ENCODE results near the gene WDR90. TPM values are rescaled to one million over a fixed set of nuclear protein-coding genes. Genes with fewer than 3 reads are reported as not detected.

WDR90 gene
- polyA plus RNA-seq, 1 donor from 2014 or later = 32.1 TPM

GRCh38 chr16:669666-670065, 20.5 kb downstream of the WDR90 start:
- Histone ChIP-seq H3K27ac (ENCODE audit: low read length) (no peak overlapping the region), H3K4me2 (ENCODE audit: low read length) (no peak overlapping the region), H3K9ac (ENCODE audit: low read length) (no peak overlapping the region), H3F3A (ENCODE audit: insufficient read depth, low read length, poor library complexity, severe bottlenecking) (no peaks in the 10 kb centered on the region), H3K9me2 (ENCODE audit: insufficient read depth, low read length) (no peaks in the 10 kb centered on the region), H3K4me3 (ENCODE audit: low read length) (peak overlapping the region; percentile 98), H3K27me3 (ENCODE audit: insufficient read depth, low read depth, low read length) (no peaks in the 10 kb centered on the region), H2AFZ (ENCODE audit: low read depth, low read length) (no peak overlapping the region), H3K36me3 (ENCODE audit: insufficient read depth, low read length) (no peaks in the 10 kb centered on the region), H4K20me1 (ENCODE audit: insufficient read depth) (no peaks in the 10 kb centered on the region), H3K9me3 (ENCODE audit: low read length) (no peaks in the 10 kb centered on the region), H3K79me2 (replicated peaks; ENCODE audit: insufficient read depth, low read length) (peaks cover 9% of the 10 kb centered on the region)
- TF ChIP-seq EZH2 (IDR thresholded peaks at IDR 0.05; ENCODE audit: borderline replicate concordance, insufficient read depth, low read length, poor library complexity, severe bottlenecking) (no peak), POLR2AphosphoS5 (IDR thresholded peaks at IDR 0.05) (no peak), RAD21 (conservative IDR thresholded peaks at IDR 0.05) (no peak), EP300 (conservative IDR thresholded peaks at IDR 0.05; ENCODE audit: poor library complexity, severe bottlenecking) (no peak), TAF1 (IDR thresholded peaks at IDR 0.05; ENCODE audit: low read depth) (no peak), SMC3 (conservative IDR thresholded peaks at IDR 0.05; ENCODE audit: poor library complexity) (no peak), REST (IDR thresholded peaks at IDR 0.05; ENCODE audit: borderline replicate concordance) (no peak), MXI1 (conservative IDR thresholded peaks at IDR 0.05; ENCODE audit: poor library complexity, severe bottlenecking) (no peak)
- TF ChIP-seq, protein P1, sequence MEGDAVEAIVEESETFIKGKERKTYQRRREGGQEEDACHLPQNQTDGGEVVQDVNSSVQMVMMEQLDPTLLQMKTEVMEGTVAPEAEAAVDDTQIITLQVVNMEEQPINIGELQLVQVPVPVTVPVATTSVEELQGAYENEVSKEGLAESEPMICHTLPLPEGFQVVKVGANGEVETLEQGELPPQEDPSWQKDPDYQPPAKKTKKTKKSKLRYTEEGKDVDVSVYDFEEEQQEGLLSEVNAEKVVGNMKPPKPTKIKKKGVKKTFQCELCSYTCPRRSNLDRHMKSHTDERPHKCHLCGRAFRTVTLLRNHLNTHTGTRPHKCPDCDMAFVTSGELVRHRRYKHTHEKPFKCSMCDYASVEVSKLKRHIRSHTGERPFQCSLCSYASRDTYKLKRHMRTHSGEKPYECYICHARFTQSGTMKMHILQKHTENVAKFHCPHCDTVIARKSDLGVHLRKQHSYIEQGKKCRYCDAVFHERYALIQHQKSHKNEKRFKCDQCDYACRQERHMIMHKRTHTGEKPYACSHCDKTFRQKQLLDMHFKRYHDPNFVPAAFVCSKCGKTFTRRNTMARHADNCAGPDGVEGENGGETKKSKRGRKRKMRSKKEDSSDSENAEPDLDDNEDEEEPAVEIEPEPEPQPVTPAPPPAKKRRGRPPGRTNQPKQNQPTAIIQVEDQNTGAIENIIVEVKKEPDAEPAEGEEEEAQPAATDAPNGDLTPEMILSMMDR (IDR thresholded peaks at IDR 0.05; ENCODE audit: poor library complexity, severe bottlenecking) = no peak

DNA sequence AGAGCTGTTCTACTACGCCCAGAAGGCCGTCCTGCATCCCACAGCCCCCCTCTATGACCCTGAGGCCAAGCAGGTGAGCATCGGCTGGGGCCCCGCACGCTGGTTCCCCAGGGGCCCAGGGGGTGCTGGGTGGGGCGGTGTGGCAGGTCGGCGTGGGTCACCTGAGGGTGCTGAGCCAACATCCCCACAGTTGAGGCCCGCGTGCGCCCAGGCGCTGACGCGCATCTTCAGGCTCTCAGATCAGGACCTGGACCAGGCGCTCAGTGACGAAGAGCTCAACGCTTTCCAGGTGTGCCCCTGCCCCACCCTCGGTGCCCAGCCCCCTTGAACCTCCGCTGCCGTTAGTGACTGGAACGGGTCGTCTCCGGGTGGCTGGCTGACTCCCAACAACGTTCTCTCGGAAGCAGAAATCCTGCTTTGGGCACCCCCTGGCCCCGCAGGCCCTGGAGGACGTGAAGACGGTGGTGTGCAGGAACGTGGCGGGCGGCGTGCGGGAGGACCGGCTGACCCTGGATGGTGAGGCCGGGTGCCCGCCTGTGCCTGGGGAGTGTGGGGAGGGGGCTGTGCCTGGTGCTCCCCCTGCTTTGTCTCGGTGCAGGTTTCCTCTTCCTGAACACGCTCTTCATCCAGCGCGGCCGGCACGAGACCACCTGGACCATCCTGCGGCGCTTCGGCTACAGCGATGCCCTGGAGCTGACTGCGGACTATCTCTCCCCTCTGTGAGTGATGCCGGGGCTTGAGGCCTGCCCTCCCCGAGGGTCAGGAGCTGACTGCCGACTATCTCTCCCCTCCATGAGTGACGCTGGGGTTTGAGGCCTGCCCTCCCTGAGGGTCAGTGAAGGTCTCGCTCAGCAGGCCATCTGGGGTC, 21.6 kb downstream of the WDR90 start:
- Histone ChIP-seq H2AFZ (ENCODE audit: low read depth, low read length) (no peak overlapping the region), H3K9me2 (ENCODE audit: insufficient read depth, low read length) (no peaks in the 10 kb centered on the region), H3K79me2 (replicated peaks; ENCODE audit: insufficient read depth, low read length) (peaks cover 9% of the 10 kb centered on the region), H3F3A (ENCODE audit: insufficient read depth, low read length, poor library complexity, severe bottlenecking) (no peaks in the 10 kb centered on the region), H3K4me3 (ENCODE audit: low read length) (no peak overlapping the region), H3K9ac (ENCODE audit: low read length) (no peak overlapping the region), H3K27ac (ENCODE audit: low read length) (no peak overlapping the region), H3K27me3 (ENCODE audit: insufficient read depth, low read depth, low read length) (peaks cover 3% of the 10 kb centered on the region), H3K4me2 (ENCODE audit: low read length) (no peak overlapping the region), H4K20me1 (ENCODE audit: insufficient read depth) (no peaks in the 10 kb centered on the region), H3K9me3 (ENCODE audit: low read length) (no peaks in the 10 kb centered on the region), H3K36me3 (ENCODE audit: insufficient read depth, low read length) (no peaks in the 10 kb centered on the region)
- TF ChIP-seq SMC3 (conservative IDR thresholded peaks at IDR 0.05; ENCODE audit: poor library complexity) = no peak
- TF ChIP-seq TAF1 (IDR thresholded peaks at IDR 0.05; ENCODE audit: low read depth) = no peak
- TF ChIP-seq POLR2AphosphoS5 (IDR thresholded peaks at IDR 0.05) = no peak
- no peak for TF ChIP-seq REST (IDR thresholded peaks at IDR 0.05; ENCODE audit: borderline replicate concordance)
- no peak for TF ChIP-seq EZH2 (IDR thresholded peaks at IDR 0.05; ENCODE audit: borderline replicate concordance, insufficient read depth, low read length, poor library complexity, severe bottlenecking)
- TF ChIP-seq MXI1 (conservative IDR thresholded peaks at IDR 0.05; ENCODE audit: poor library complexity, severe bottlenecking) = no peak
- TF ChIP-seq EP300 (conservative IDR thresholded peaks at IDR 0.05; ENCODE audit: poor library complexity, severe bottlenecking) = no peak
- no peak for TF ChIP-seq RAD21 (conservative IDR thresholded peaks at IDR 0.05)
- TF ChIP-seq, protein P1 (IDR thresholded peaks at IDR 0.05; ENCODE audit: poor library complexity, severe bottlenecking) = no peak

All from neural cell (in vitro differentiated cells).